ENCODE measurements around the gene CYP3A5. TPM values are rescaled to one million over a fixed set of nuclear protein-coding genes. Genes with fewer than 3 reads are reported as not detected.
A peak's percentile ranks its signal among the peaks of the same experiment; 100 is the strongest.

CYP3A5 gene
- total RNA-seq, 2 donors from 2014 or later = 0.59 to 1.2 TPM

- peak; percentile 27 to 65 for TF ChIP-seq CTCF (IDR thresholded peaks at IDR 0.05)
- peak within 1 kb of the TSS; percentile 84 to 87 for H3K27ac ChIP-seq
- no peaks in the 10 kb centered on the region for H3K27me3 ChIP-seq
- peaks cover 0 to 12% of the 10 kb centered on the region in 2 donors for H3K4me1 ChIP-seq
- H3K36me3 ChIP-seq = peaks cover 31% of the 10 kb centered on the region
- H3K9me3 ChIP-seq = no peaks in the 10 kb centered on the region
- H3K4me3 ChIP-seq = peak within 1 kb of the TSS; percentile 76 to 95
- peak; percentile 87 for DNase-seq (ENCODE audit: low spot score)
Observed at GRCh38 chr7:99616359-99617191, 63.2 kb downstream of the CYP3A5 start, which contains the start of gene ZSCAN25. TSS of gene ZSCAN25 (plus strand) at chr7:99616946. CDS start at chr7:99619607, 2,661 bp downstream.

- peak overlapping the region; percentile 76 to 95 for H3K4me3 ChIP-seq
- no peaks in the 10 kb centered on the region for H3K9me3 ChIP-seq
- H3K27ac ChIP-seq = peak overlapping the region; percentile 84 to 87
- no peaks in the 10 kb centered on the region for H3K27me3 ChIP-seq
- H3K4me1 ChIP-seq = peaks cover 0 to 12% of the 10 kb centered on the region in 2 donors
- peaks cover 25% of the 10 kb centered on the region for H3K36me3 ChIP-seq
- no peak for DNase-seq (ENCODE audit: low spot score)
- no peak for TF ChIP-seq CTCF (IDR thresholded peaks at IDR 0.05)
Observed at GRCh38 chr7:99615989-99616358, 63.8 kb downstream of the CYP3A5 start.

GRCh38 chr7:99614495-99614894 lies 65.3 kb downstream of the CYP3A5 start:
- Histone ChIP-seq H3K4me3 (no peak overlapping the region), H3K27ac (no peak overlapping the region)
- TF ChIP-seq CTCF (IDR thresholded peaks at IDR 0.05) = no peak

GRCh38 chr7:99607548-99607947 lies 72.2 kb downstream of the CYP3A5 start:
- H3K27me3 ChIP-seq = no peaks in the 10 kb centered on the region
- no peaks in the 10 kb centered on the region for H3K9me3 ChIP-seq
- DNase-seq (ENCODE audit: low spot score) = no peak
- H3K27ac ChIP-seq = no peak overlapping the region
- H3K36me3 ChIP-seq = no peaks in the 10 kb centered on the region
- H3K4me1 ChIP-seq = no peaks in the 10 kb centered on the region
- no peak for TF ChIP-seq CTCF (IDR thresholded peaks at IDR 0.05)
- no peak overlapping the region for H3K4me3 ChIP-seq

More at GRCh38 chr7:99614495-99614894, 65.3 kb downstream of the CYP3A5 start:
- H3K4me1 ChIP-seq = peaks cover 0 to 12% of the 10 kb centered on the region in 2 donors
- H3K36me3 ChIP-seq = peaks cover 10% of the 10 kb centered on the region
- DNase-seq (ENCODE audit: low spot score) = peak; percentile 16
- H3K9me3 ChIP-seq = no peaks in the 10 kb centered on the region
- no peaks in the 10 kb centered on the region for H3K27me3 ChIP-seq

DNA sequence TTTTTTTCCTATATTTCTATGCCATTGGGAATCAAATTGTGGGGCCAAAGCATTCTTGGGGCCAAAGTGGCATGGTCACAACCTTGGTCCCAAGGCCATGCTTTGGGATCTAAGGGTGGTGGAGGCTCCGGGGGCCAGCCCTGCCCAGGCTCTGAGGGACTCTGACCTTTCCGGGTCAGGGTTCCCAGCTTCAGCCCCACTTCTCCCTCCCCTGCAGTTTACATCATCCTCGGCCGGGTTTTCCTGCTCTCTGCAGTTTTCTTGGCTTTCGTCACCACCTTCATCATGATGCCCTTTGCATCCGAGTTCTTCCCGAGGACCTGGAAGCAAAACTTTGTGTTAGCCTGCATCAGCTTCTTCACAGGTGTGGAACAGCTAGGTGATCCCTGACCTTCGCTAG lies 73.3 kb downstream of the CYP3A5 start:
- DNase-seq (ENCODE audit: low spot score) = no peak
- no peak for TF ChIP-seq CTCF (IDR thresholded peaks at IDR 0.05)
- Histone ChIP-seq H3K36me3 (no peaks in the 10 kb centered on the region), H3K27ac (no peak overlapping the region), H3K4me1 (no peaks in the 10 kb centered on the region), H3K27me3 (no peaks in the 10 kb centered on the region), H3K4me3 (no peak overlapping the region), H3K9me3 (no peaks in the 10 kb centered on the region)

Data from right atrium auricular region (tissue), 2 donors.